HG03439 (cell line): ENCODE data around the gene MKI67.
A peak's percentile ranks its signal among the peaks of the same experiment; 100 is the strongest.

ENCODE experiments used
- ATAC-seq: cut with Tn5 transposase; IDR thresholded peaks from one replicate; pipeline ENCODE4 v1.9.1; 2021; ENCODE audit warnings: mild to moderate bottlenecking, moderate library complexity; ENCODE audit not compliant: unreplicated experiment

The MKI67 gene

DNA sequence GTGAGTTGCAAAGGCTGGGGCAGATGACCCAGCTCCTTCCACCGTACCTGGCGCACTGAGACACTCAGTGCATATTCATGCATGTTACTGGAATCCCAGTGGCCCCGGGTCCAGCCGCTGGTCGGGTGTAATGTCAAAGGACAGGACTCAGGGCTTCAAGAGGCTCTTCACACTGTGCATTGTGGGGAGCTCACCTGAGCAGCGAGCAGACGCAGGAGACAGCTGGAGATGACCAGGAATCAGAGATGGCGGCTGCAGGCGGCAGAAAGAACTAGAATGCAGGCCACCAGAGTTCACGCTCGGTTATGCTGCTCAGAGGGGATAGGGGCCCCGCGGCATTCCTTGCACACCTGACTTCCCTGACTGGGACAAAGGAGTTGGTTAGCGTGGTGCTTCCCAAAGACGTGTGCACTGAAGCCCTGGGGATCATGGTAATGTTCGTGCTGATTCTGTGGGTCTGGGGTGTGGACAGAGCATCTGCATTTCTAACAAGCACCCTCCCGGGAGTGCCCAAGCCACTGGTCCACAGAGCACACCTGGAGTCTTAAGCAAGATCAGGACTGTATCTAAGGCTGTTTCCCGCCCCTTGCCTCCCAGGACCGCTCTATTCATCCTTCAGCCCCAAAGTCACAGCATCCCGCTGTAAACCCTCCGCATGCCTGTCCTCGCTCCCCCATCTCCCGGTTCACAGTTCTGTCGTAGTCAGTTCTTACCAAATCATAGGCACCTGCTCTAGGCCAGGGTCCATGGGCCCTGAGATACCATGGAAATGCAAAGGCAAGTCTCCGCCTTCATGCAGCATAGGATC, 71.0 kb downstream of the MKI67 start:
- ATAC-seq, result no peak

DNA sequence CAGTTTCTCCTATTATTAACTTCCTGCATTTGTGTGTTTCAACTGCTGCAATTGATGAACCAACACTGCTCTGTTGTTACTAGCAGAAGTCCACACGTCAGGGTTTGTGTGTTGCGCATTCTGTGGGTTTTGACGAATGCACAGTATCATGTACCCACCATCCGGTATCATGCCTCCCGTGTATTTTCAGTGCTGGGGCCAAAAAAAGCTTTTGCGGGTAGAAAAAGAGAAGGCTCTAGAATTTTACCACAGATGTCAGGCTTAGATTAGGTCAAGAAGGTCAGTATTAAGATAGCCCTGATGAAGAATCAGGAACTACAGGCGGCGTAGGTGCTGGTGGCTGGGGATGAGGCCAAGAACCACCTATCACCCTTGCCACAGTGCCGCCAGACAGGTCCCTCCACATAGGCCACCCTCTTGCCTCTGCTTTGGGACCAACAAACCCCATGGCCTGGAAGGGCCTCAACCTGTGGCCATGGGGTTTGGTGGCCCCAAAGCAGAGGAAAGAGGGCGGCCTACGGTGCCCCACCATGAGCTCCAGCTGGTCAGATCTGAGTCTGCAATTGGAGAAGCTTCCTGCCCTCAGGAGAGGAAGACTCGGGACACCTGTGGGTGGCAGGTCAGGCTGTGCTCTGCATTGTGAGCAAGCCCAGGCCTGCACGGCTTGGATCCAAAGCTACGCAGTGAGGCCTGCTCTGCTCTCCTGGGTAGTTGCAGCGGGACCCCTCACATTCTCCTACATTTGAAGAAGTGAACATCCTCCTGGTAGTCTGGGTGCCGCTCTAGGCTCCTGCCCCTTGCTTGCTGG, 71.9 kb downstream of the MKI67 start:
- ATAC-seq, result no peak

DNA sequence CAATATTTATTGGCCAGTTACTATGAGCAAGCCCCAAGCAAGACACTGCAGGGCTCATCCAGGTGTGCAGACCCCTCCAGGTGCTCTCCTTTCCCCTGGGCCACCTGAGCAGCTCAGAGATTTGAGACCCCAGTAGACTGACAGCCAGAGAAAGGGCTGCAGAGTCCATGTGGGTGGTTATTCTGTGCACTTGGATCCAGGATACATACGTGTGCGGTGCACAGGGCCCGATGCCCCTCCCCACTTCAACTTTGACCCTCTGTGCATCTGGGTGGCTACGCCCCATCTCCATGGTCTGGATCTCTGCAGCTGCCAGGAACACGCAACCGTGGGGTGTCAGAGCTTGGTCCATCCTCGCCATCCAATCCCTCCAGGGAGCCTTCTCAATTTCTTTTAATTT, 72.9 kb downstream of the MKI67 start:
- ATAC-seq, result no peak

DNA sequence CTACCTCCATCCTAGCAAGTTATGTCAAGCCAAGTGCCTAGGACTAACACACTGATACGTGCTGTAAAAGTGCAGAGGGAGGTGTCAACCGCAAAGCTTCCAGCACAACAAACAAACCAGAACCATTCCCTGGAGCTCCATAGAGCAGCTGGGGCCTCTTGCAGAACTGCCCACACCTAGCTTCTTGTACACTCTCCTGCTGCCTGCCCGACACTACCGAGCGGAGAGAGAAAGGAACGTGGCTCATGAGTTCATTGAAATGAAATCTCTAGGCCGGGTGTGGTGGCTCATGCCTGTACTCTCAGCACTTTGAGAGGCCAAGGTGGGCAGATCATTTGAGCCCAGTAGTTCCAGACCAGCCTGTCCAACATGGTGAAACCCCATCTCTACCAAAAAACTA, 73.5 kb downstream of the MKI67 start:
- ATAC-seq, result no peak

DNA sequence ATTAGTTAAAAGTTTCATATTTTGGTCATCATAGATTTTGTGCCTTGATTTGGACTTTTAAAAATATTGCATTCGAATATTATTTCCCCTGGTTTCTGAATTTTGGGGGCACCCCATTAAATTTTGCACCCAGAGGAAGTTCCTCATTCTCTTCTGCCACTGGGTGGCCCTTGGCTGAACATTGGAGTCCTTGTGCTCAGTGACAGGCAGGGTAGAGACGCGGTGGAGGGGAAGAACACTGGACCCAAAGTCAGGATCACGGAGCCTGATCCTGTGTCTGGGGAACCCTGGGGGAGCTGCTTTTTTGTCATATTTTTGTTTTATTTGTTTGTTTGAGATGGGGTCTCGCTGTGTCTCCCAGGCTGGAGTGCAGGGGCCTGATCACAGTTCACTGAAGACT, 74.7 kb downstream of the MKI67 start:
- ATAC-seq, result no peak

DNA sequence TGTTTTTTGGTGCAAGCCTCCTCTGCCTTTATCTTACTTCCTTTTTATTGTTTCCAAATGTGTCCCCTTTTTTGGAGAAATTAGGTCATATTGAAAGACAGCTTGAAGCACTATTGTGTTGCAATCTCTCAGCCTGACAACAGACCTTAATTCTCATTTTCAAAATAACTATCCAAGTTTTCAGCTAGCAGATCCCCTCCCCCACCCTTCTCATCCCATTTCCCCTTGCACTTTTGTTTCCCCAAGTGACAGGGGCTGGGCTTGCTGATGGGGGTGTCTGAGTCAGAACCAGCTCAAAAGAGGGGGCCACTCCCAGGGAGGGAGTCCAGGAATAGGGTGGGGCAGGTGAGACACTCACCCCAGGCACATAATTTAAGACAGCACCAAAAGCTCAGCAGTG, 75.3 kb downstream of the MKI67 start:
- no peak for ATAC-seq

DNA sequence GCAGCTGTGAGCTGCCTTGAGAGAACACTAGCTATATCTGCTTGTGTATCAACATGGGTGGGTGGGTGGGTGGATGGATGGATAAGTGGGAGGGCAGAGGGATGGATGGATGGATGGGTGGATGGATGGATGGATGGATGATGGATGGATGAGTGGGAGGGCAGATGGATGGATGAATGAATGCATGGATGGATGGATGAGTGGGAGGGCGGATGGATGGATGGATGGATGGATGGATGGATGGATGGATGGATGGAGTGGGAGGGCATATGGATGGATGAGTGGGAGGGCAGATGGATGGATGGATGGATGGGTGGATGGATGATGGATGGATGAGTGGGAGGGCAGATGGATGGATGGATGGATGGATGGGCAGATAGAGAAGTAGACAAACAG, 76.1 kb downstream of the MKI67 start:
- no peak for ATAC-seq

DNA sequence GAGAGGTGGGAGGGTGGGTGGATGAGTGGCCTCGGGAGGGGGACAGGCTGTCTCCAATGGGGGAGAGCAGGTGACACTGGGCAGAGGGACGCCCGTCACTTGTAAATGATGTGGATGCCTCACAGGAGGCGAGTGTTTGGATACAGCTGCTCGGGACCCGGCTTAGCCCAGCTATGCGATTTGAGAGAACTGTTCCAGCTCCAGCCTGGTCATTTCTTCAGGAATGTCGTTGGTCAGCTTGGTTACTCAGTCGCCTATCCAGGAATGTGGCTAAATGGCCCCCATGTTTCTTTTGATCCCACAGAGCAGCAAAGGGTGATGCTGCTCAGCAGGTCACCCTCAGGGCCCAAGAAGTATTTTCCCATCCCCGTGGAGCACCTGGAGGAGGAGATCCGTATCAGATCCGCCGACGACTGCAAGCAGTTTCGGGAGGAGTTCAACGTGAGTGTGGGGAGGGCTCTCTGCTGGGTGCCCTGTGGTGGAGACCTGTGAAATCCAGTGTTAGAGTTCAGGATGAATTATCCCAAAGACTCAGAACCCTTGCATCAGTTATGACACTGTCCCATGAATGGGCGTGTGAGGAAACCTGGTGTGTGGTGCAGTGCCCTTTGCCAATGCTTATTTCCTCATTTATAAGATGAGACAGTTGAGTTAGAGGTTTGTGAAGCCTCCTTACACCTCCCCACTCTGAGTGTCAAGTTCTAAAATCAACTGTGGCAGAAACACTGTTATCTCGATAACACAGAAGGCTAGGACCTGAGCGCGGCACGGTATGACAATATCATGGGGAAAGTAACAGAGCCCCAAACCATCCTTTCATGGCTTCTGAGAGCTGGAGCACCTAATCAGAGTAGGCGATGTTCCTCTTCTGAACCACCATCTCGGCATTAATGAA, 76.8 kb downstream of the MKI67 start:
- ATAC-seq, result no peak

DNA sequence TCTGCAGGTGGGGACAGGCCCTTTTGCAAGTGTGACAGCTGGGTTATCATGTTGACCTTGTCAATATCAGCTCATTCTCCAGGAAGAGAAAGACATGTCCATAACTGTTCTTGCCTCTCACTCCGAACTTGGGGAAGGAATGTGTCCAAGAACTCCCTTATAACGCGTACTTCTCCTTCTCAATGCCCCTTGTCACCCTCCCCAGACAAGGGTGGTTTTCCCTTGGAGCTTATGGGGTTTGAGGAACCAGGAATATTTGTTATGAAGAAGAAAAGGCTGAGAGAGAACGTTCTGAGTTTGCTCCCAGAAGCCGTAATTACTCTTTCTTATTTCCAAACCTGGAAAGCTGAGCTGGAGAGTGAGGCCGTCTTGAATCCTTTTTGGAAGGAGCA, 77.4 kb downstream of the MKI67 start:
- ATAC-seq, result no peak

DNA sequence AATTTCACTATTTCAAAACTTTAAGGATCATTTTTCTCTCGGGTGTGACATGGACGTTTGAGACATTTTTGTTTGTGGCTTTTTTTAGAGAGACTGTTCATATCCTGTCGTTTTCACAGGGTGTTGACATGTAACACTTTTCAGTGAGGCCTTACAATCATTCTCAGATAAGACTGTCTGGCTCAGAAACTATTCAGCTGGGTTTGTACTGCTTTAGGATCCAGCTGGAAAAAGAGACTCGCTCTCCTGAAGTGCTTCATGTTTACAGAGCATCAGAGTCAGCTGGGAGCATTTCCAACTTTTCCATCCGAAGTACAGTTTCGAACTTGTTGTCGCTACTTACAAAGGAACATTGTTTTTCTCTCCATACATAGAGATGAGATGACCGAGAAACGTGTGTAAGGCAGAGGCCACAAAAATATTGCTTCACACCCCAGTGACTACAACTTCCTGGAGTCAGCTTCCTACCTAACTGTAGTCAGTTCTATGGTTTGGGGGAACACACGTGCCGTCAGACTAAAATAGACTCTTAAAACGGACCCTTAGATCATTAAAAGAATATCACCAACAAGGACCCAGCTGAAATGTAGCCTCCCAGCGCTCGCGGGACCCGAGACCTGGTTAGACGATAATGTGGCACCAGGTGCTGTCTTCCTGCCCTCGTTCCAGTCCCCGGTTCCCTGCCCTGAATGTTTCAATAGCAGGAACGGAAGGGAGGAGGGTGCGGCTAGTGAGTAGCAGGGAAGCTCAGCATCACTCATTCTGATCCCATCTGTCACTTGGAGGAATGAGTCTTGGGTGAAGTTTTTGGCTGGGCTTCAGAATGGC, 78.0 kb downstream of the MKI67 start:
- ATAC-seq, result no peak

DNA sequence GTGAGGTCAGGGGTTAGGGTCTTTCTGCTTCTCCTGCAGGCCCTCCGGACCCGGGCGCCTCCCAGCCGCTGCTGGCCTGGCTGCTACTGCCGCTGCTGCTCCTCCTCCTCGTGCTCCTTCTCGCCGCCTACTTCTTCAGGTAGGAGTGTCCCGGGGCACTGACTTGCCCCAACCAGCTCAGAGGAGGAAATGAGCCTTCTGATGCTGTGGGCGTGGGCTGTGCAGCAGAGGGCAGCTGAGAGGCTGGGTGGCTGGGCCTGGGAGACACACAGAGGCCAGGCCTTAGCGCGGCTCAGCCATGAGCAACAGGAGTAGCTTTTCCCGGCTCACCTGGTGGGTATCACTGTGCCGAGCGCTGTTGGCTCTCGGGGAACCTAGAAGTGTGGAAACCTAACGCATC, 78.9 kb downstream of the MKI67 start:
- peak; percentile 99 for ATAC-seq

DNA sequence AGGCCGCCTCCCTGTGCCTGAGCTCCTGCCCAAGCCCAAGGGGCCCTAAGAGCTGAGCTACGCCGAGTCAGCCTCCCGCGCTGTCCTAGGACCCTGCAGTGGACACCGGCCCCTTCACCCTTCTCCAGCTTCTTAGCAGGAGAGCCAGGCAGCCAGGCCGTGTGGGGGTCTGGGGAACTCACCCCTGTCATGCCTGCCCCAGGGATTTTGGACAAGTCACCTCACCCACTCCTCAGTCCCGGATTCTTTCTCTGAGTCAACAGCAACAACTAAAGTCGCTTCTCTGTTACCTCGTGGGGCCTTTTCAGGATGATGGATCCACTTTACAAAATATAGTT, 79.3 kb downstream of the MKI67 start:
- ATAC-seq, result peak; percentile 1
